Common myeloid progenitor, CD34-positive (primary cell): ENCODE results near the gene NT5C1B.

ENCODE experiments used
- CTCF ChIA-PET: fragments of 350-600 bp; sonication (Branson Sonifier 250); formaldehyde crosslinking; loops from one replicate; lab custom pipeline; 2021; ENCODE audit warnings: antibody characterized with exemption; lab: Charles Lee
- POLR2A ChIA-PET: fragments of 350-600 bp; sonication (Branson Sonifier 250); formaldehyde crosslinking; loops from one replicate; lab custom pipeline; 2021; ENCODE audit warnings: antibody characterized with exemption; lab: Charles Lee
- DNase-seq, 3 donors: peaks; one replicate each; pipeline versions ENCODE4 v3.0.0 to v3.0.0-alpha.2; 2013
- H3K27ac ChIP-seq, 2 experiments: 1 replicate in 1 of 2; 2 replicates in 1 of 2; pipeline ENCODE4 v1.7.0; 2013; ENCODE audit warnings: inconsistent platforms in 2 of 2, low read length in 2 of 2, mild to moderate bottlenecking in 2 of 2, low read depth in 1 of 2, moderate library complexity in 1 of 2; ENCODE audit not compliant: severe bottlenecking in 2 of 2, insufficient read depth in 1 of 2, poor library complexity in 1 of 2
- H3K27me3 ChIP-seq, 5 experiments: replicated peaks in 2 of 5; 1 replicate in 3 of 5; 2 replicates in 2 of 5; pipeline versions ENCODE4 v1.6.1 to v1.7.0; 2013; ENCODE audit warnings: low read length in 4 of 5, mild to moderate bottlenecking in 2 of 5, moderate library complexity in 2 of 5, inconsistent platforms in 1 of 5; ENCODE audit not compliant: insufficient read depth in 5 of 5, control insufficient read depth in 4 of 5
- H3K36me3 ChIP-seq, 4 experiments: 1 replicate in 2 of 4; 2 replicates in 2 of 4; pipeline versions ENCODE4 v1.6.1 to v1.7.0; 2013; ENCODE audit warnings: low read length in 3 of 4, control low read depth in 1 of 4, mild to moderate bottlenecking in 1 of 4; ENCODE audit not compliant: control insufficient read depth in 4 of 4, insufficient read depth in 4 of 4
- H3K4me1 ChIP-seq, 4 experiments: 1 replicate in 3 of 4; 2 replicates in 1 of 4; pipeline versions ENCODE4 v1.6.1 to v1.7.1; 2013; ENCODE audit warnings: low read length in 3 of 4, mild to moderate bottlenecking in 3 of 4, control low read depth in 1 of 4, inconsistent platforms in 1 of 4, moderate library complexity in 1 of 4; ENCODE audit not compliant: control insufficient read depth in 4 of 4, insufficient read depth in 4 of 4; ENCODE audit errors: control extremely low read depth in 1 of 4
- H3K4me3 ChIP-seq, 7 experiments: 1 replicate in 4 of 7; 2 replicates in 3 of 7; pipeline versions ENCODE4 v1.5.1 to v1.7.0; 2013; ENCODE audit warnings: mild to moderate bottlenecking in 7 of 7, low read length in 6 of 7, moderate library complexity in 6 of 7, inconsistent platforms in 2 of 7, low read depth in 2 of 7, control low read depth in 1 of 7; ENCODE audit not compliant: insufficient read depth in 4 of 7, control insufficient read depth in 1 of 7; ENCODE audit errors: extremely low read depth in 1 of 7
- H3K9me3 ChIP-seq, 5 experiments: 1 replicate in 4 of 5; 2 replicates in 1 of 5; pipeline versions ENCODE4 v1.6.1 to v1.7.1; 2013; ENCODE audit warnings: low read length in 4 of 5, mild to moderate bottlenecking in 2 of 5, inconsistent platforms in 1 of 5, low read depth in 1 of 5, moderate library complexity in 1 of 5; ENCODE audit not compliant: control insufficient read depth in 4 of 5, insufficient read depth in 2 of 5; ENCODE audit errors: control extremely low read depth in 1 of 5
- WGBS: methylation state at CpG from one replicate; pipeline ENCODE4 v1.1.5; 2013; ENCODE audit not compliant: insufficient coverage; 5-methylcytosine and 5-hydroxymethylcytosine counted together

NT5C1B gene

DNA sequence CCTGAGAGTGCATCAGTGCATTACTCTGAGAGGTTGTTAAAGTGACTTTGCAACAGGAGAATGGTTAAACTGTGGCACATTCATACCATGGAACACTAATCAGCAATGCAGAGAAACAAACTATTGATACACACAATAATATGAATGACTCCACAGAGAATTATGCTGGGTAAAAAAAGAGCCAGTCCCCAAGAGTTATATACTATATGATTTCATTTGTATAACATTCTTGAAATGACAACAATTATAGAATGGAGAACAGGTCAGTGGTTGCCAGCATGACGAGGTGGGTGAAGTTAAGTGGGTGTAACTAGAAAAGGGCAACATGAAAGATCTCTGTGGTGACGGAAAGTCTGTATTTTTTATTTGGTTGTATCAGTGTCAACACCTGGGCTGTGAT, 3.0 kb upstream of the NT5C1B start:
- POLR2A ChIA-PET: no interaction called here
- no peaks in the 10 kb centered on the region for H3K36me3 ChIP-seq
- DNase-seq: no peak
- H3K4me3 ChIP-seq: no peak overlapping the region
- H3K4me1 ChIP-seq: no peaks in the 10 kb centered on the region
- CTCF ChIA-PET: no interaction called here
- peaks cover 0 to 2% (median 0%) of the 10 kb centered on the region in 5 experiments for H3K9me3 ChIP-seq
- no peak overlapping the region for H3K27ac ChIP-seq
- no peaks in the 10 kb centered on the region for H3K27me3 ChIP-seq
- no CpG with 5 or more reads among the region's 2 CpGs for WGBS

DNA sequence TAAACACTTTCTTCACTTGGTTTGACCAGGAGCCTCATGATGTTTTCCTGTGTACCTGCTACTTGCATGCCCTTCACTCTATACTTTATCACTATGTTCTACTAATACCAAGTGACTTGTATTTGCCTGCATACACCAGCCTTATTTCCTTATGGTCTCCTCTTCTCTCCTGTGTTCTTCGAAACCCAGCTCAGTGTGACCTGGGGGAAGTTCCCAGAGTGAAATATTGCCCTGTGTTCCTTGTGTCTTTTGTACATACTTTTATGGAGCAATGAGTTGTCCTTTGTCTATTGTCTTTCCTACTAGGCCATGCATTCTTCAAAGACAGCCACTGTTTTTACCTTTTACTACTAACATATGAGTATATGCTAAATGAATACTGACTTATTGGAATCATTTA, 567 bp downstream of the NT5C1B start:
- Histone ChIP-seq H3K27me3 (no peaks in the 10 kb centered on the region), H3K4me1 (no peaks in the 10 kb centered on the region), H3K27ac (no peak overlapping the region), H3K9me3 (peaks cover 0 to 26% (median 8%) of the 10 kb centered on the region in 5 experiments), H3K36me3 (no peaks in the 10 kb centered on the region), H3K4me3 (no peak overlapping the region)
- ChIA-PET CTCF (no interaction called here), POLR2A (no interaction called here)
- no CpG with 5 or more reads among the region's 1 CpG for WGBS
- no peak for DNase-seq

DNA sequence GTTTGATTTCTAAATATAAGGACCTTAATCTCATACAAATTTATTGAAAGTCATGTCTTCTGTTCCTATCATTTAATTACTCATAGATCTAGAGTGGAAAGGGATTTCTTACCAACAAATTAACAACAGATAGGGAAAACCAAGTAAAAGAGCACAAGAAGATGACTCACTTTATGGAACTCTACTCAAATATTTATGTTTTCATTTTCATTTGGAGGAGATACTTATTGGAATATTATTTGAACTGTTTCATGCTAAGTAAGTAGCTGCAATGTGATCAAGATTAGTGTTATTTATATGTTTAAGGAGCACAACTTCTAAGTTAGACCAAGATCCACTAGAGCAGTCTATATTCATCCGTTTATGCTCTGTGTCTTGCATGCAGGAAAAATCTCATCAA, 1.3 kb downstream of the NT5C1B start:
- H3K27ac ChIP-seq: no peak overlapping the region

DNA sequence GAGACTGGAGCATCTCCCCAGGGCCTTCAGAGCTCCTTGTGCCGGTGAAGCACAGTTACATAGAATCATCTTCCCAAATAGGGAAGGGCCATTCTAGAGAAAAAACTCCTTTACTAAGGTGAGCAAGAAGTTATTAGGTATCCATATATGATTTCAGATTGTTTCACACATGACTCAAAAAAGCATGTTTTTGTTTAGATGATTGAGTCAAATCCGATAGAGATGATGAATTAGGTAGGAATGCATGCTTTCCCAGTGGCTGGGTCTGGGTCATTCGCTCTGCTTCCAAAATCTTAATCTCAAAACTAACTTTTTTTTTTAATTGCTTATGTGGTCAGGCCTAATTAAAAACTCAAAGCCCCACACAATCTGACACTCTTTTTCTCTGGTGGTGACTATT, 3.8 kb downstream of the NT5C1B start:
- ChIA-PET POLR2A (no interaction called here), CTCF (no interaction called here)
- no peaks in the 10 kb centered on the region for H3K27me3 ChIP-seq
- no CpG with 5 or more reads among the region's 3 CpGs for WGBS
- no peaks in the 10 kb centered on the region for H3K4me1 ChIP-seq
- peaks cover 0 to 26% (median 8%) of the 10 kb centered on the region in 5 experiments for H3K9me3 ChIP-seq
- H3K27ac ChIP-seq: no peak overlapping the region
- no peaks in the 10 kb centered on the region for H3K36me3 ChIP-seq
- no peak for DNase-seq
- H3K4me3 ChIP-seq: no peak overlapping the region

More for the DNA sequence above, 1.3 kb downstream of the NT5C1B start:
- POLR2A ChIA-PET: no interaction called here
- DNase-seq: no peak
- no peak overlapping the region for H3K4me3 ChIP-seq
- CTCF ChIA-PET: no interaction called here
- WGBS: no CpG with 5 or more reads among the region's 1 CpG
- H3K36me3 ChIP-seq: no peaks in the 10 kb centered on the region
- no peaks in the 10 kb centered on the region for H3K27me3 ChIP-seq
- H3K4me1 ChIP-seq: no peaks in the 10 kb centered on the region
- peaks cover 0 to 26% (median 8%) of the 10 kb centered on the region in 5 experiments for H3K9me3 ChIP-seq

DNA sequence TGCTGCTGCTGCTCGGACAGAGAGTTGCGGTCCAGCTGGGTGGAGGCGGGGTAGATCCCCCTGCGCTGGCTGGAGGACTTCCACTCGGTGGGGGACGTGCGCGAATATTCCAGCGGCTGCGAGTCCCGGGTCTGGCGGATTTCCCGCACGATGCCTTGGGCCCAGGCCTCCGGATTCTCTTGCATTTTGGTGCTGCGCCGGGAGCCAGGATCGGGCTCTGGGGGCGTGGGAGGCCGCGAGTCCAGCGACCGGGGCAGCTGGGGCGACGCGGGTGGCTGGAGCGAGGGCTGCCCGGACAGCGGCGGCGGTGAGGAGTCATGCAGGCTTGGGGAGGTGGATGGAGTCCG, 4.8 kb downstream of the NT5C1B start:
- H3K36me3 ChIP-seq: no peaks in the 10 kb centered on the region
- no peak overlapping the region for H3K27ac ChIP-seq
- DNase-seq: no peak
- CTCF ChIA-PET: no interaction called here
- POLR2A ChIA-PET: no interaction called here
- H3K4me1 ChIP-seq: no peaks in the 10 kb centered on the region
- H3K9me3 ChIP-seq: peaks cover 0 to 26% (median 8%) of the 10 kb centered on the region in 5 experiments
- H3K27me3 ChIP-seq: no peaks in the 10 kb centered on the region
- WGBS: 89% methylated on average over 24 of the region's 32 CpGs
- H3K4me3 ChIP-seq: no peak overlapping the region

DNA sequence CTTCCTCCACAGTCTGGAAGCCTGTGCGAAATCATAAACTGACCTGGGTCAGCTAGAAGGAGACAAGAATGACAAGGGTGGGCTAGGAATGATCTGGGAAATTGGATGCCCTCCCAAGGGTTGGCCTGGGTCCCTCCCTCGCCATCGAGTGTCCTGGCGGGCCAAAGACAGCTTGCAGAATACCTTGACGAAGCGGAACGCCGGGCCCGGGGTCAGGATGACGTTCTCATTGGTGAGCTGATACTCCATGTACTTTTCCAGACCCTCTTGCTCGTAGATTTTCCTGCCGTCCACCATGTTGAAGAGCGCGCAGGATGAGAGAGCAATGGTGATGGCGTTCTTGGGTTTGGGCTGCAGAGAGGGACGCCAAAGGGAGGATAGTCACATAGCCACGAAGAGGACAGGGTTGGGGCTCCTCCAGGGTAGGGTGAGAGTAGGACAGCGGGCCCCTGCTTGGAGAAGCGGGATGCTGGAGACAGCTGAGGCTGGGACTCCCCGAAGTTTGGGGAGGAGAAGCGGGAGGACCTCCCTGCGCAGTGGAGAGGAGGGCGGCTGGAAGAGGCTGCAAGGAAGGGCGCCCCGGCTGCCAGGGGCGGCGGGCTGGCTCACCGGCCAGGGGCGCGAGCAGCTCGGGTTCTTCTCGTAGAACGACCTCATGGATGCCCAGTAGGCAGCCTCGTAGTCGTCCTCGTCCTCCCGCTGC, 5.3 kb downstream of the NT5C1B start:
- no peak overlapping the region for H3K27ac ChIP-seq
- POLR2A ChIA-PET: no interaction called here
- H3K36me3 ChIP-seq: no peaks in the 10 kb centered on the region
- H3K4me3 ChIP-seq: no peak overlapping the region
- H3K4me1 ChIP-seq: no peaks in the 10 kb centered on the region
- no peak for DNase-seq
- H3K9me3 ChIP-seq: peaks cover 2 to 28% (median 8%) of the 10 kb centered on the region in 5 experiments
- CTCF ChIA-PET: no interaction called here
- no peaks in the 10 kb centered on the region for H3K27me3 ChIP-seq
- 93% methylated on average over 33 of the region's 37 CpGs for WGBS

DNA sequence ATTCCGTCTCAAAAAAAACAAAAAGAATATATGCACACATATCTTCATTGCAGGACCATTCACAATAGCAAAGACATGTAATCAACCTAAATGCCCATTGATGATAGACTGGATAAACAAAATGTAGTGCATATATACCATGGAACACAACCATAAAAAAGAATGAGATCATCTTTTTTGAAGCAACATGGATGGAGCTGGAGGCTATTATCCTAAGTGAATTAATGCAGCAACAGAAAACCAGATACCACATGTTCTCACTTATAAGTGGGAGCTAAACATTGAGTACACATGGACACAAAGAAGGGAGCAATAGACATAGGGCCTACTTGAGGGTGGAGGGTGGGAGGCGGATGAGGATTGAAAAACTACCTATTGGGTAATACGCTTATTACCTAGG, 8.8 kb downstream of the NT5C1B start:
- WGBS: no CpG with 5 or more reads among the region's 3 CpGs
- no peak overlapping the region for H3K27ac ChIP-seq
- ChIA-PET POLR2A (no interaction called here), CTCF (no interaction called here)
- no peaks in the 10 kb centered on the region for H3K36me3 ChIP-seq
- H3K9me3 ChIP-seq: peaks cover 2 to 21% (median 6%) of the 10 kb centered on the region in 5 experiments
- H3K4me3 ChIP-seq: no peak overlapping the region
- no peaks in the 10 kb centered on the region for H3K4me1 ChIP-seq
- DNase-seq: no peak
- no peaks in the 10 kb centered on the region for H3K27me3 ChIP-seq
